ENCODE results near the gene DBN1. TPM values are rescaled to one million over a fixed set of nuclear protein-coding genes. Genes with fewer than 3 reads are reported as not detected.
A peak's percentile ranks its signal among the peaks of the same experiment; 100 is the strongest.

Gene DBN1
- total and polyA plus RNA-seq, 4 experiments from 2014 or later, result 0.49 to 1.2 (median 0.99) TPM; not detected in 1

DNA sequence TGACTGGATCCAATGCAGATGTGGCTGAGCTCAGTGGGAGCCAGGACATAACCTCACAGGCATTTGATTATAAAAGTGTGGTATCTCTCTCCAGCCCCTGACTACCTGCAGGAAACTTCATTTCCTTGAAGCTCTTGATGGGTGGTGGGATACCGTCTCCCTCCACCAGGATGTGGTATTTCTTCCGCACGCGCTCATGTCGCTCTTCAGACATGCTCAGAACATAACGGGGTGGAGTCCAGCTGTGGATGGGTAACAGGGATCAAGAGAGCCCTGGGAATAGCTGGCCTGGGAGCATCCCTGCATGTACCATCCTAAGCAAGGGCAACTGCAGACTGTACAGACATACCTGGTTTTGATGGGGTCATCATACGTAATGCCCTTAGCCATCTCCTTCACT is 42.1 kb upstream of the DBN1 start:
- no peaks in the 10 kb centered on the region for H3K9me3 ChIP-seq (ENCODE audit: control insufficient read depth in 1 of 2, low read length in 2 of 2)
- H3K4me1 Mint-ChIP-seq, result peaks cover 28 to 50% (median 34%) of the 10 kb centered on the region in 4 donors
- H3K27me3 Mint-ChIP-seq, result no peaks in the 10 kb centered on the region
- peaks cover 27 to 52% of the 10 kb centered on the region in 2 donors for H3K36me3 Mint-ChIP-seq
- H3K9me3 Mint-ChIP-seq, result no peaks in the 10 kb centered on the region
- intact Hi-C loops (cut with micrococcal nuclease), result no loop called here
- no peak for DNase-seq
- peaks cover 29% of the 10 kb centered on the region for H3K4me1 ChIP-seq (ENCODE audit: insufficient read depth, low read length)
- H3K27me3 ChIP-seq (ENCODE audit: insufficient read depth, low read length), result no peaks in the 10 kb centered on the region
- peak overlapping the region; percentile 88 to 93 for H3K4me3 ChIP-seq (ENCODE audit: low read length in 2 of 2)
- ChIA-PET POLR2A (ENCODE audit: partially characterized antibody) (interaction anchor here (1.1 to 3.1 kb wide), 4 partner anchors 9 to 77 kb away, joined by 4 to 11 read pairs (median 8); partner anchors contain the start of gene PDLIM7), CTCF (ENCODE audit: partially characterized antibody) (interaction anchor here (1.1 to 2.1 kb wide), 5 partner anchors 14 to 206 kb away, joined by 3 to 13 read pairs (median 4); no protein-coding TSS in a partner anchor)
- peak overlapping the region; percentile 71 for H3K27ac ChIP-seq (ENCODE audit: low read depth, low read length)
- peaks cover 42% of the 10 kb centered on the region for H3K36me3 ChIP-seq (ENCODE audit: insufficient read depth, low read length)
- H3K4me3 Mint-ChIP-seq, result peak overlapping the region; percentile 93 to 100 (median 96)
- H3K27ac Mint-ChIP-seq, result peak overlapping the region in 5 of 7 donors; percentile 15 to 96 (median 72)

DNA sequence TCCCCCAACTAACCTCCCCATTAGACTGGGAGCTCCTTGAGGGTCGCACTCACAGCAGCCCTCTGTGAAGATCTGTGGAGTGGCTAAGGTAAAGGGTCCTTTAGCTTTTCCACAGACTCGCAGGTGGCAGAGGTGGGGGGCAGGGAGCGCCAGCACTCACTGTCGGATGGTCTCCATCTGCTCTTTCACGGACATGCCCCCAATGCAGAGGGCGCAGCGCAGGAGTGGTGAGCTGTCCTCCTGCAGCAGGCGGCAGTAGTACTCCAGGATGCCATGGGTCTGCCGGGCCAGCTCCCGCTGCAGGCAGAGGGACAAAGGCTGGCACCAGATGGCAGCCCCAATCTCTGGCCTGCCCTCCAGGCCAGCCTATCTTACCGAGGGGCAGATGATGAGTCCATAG is 41.1 kb upstream of the DBN1 start:
- POLR2A ChIA-PET (ENCODE audit: partially characterized antibody), result no interaction called here
- Mint-ChIP-seq H3K9me3 (no peaks in the 10 kb centered on the region), H3K4me3 (peak overlapping the region in 1 of 8 donors; percentile 68), H3K36me3 (peaks cover 24 to 45% of the 10 kb centered on the region in 2 donors), H3K27me3 (no peaks in the 10 kb centered on the region), H3K4me1 (peaks cover 23 to 39% (median 28%) of the 10 kb centered on the region in 4 donors), H3K27ac (peak overlapping the region in 1 of 7 donors; percentile 11)
- Histone ChIP-seq H3K4me3 (ENCODE audit: low read length in 2 of 2) (no peak overlapping the region), H3K27me3 (ENCODE audit: insufficient read depth, low read length) (no peaks in the 10 kb centered on the region), H3K4me1 (ENCODE audit: insufficient read depth, low read length) (peaks cover 26% of the 10 kb centered on the region), H3K36me3 (ENCODE audit: insufficient read depth, low read length) (peaks cover 42% of the 10 kb centered on the region), H3K9me3 (ENCODE audit: control insufficient read depth in 1 of 2, low read length in 2 of 2) (no peaks in the 10 kb centered on the region), H3K27ac (ENCODE audit: low read depth, low read length) (no peak overlapping the region)
- CTCF ChIA-PET (ENCODE audit: partially characterized antibody), result no interaction called here
- intact Hi-C loops (cut with micrococcal nuclease), result no loop called here
- DNase-seq, result no peak

DNA sequence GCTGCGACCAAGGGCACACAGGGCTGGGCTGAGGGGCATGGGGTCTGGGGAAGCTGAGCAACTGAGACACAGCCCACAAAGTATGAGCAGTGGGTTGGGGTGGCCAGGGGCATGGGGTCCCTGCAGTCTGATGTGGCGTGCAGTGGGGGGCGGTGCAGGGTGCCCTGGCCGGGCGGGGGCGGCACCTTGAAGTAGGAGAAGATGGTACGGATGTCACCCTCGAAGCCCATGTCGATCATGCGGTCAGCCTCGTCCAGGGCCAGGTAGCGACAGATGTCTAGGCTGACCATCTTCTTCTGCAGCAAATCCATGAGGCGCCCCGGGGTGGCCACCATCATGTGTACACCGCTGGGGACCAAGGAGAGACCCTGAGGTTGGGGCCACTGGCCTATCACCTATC is 40.1 kb upstream of the DBN1 start:
- Mint-ChIP-seq H3K27ac (peak overlapping the region in 1 of 7 donors; percentile 18), H3K36me3 (peaks cover 24 to 44% of the 10 kb centered on the region in 2 donors), H3K9me3 (no peaks in the 10 kb centered on the region), H3K27me3 (no peaks in the 10 kb centered on the region), H3K4me3 (no peak overlapping the region), H3K4me1 (peaks cover 19 to 32% (median 25%) of the 10 kb centered on the region in 4 donors)
- Histone ChIP-seq H3K27ac (ENCODE audit: low read depth, low read length) (no peak overlapping the region), H3K4me3 (ENCODE audit: low read length in 2 of 2) (no peak overlapping the region), H3K27me3 (ENCODE audit: insufficient read depth, low read length) (no peaks in the 10 kb centered on the region), H3K9me3 (ENCODE audit: control insufficient read depth in 1 of 2, low read length in 2 of 2) (no peaks in the 10 kb centered on the region), H3K36me3 (ENCODE audit: insufficient read depth, low read length) (peaks cover 42% of the 10 kb centered on the region), H3K4me1 (ENCODE audit: insufficient read depth, low read length) (peaks cover 17% of the 10 kb centered on the region)
- CTCF ChIA-PET (ENCODE audit: partially characterized antibody), result no interaction called here
- no peak for DNase-seq
- POLR2A ChIA-PET (ENCODE audit: partially characterized antibody), result no interaction called here
- intact Hi-C loops (cut with micrococcal nuclease), result no loop called here

DNA sequence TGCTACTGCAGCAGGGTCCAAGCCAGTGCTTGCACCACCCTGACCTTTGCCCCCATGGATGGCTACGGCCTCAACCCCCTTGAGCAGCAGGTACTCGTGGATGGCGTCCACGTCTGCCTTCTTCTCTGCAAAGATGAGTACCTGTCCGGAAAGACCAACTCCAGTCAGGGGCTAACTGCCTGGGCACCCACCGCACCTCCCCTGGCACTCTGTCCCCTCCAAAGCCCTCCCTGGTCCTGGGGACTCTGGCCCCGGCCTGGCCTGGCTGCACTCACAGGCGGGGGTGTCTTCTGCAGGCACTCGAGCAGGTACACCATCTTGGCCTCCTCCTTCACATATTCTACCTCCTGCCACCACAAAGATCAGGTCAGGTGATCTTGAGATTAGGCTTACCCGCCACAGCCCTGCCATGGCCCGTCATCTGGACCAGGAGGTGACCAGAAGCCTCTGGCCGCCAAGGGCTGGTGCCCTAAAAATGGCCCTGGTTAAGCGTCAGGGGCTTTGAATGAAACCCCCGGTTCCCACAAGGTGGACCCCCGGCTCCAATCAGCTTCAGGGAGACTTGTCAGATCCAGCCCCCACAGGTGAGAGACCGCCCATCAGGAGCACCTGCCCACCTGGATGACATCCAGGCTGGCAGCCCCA is 39.4 kb upstream of the DBN1 start:
- POLR2A ChIA-PET (ENCODE audit: partially characterized antibody), result no interaction called here
- Histone ChIP-seq H3K4me1 (ENCODE audit: insufficient read depth, low read length) (peaks cover 17% of the 10 kb centered on the region), H3K27me3 (ENCODE audit: insufficient read depth, low read length) (no peaks in the 10 kb centered on the region), H3K4me3 (ENCODE audit: low read length in 2 of 2) (no peak overlapping the region), H3K36me3 (ENCODE audit: insufficient read depth, low read length) (peaks cover 42% of the 10 kb centered on the region), H3K9me3 (ENCODE audit: control insufficient read depth in 1 of 2, low read length in 2 of 2) (no peaks in the 10 kb centered on the region), H3K27ac (ENCODE audit: low read depth, low read length) (no peak overlapping the region)
- Mint-ChIP-seq H3K27me3 (no peaks in the 10 kb centered on the region), H3K27ac (no peak overlapping the region), H3K36me3 (peaks cover 24 to 44% of the 10 kb centered on the region in 2 donors), H3K9me3 (no peaks in the 10 kb centered on the region), H3K4me1 (peaks cover 19 to 32% (median 25%) of the 10 kb centered on the region in 4 donors), H3K4me3 (no peak overlapping the region)
- no peak for DNase-seq
- intact Hi-C loops (cut with micrococcal nuclease), result no loop called here
- CTCF ChIA-PET (ENCODE audit: partially characterized antibody), result no interaction called here

DNA sequence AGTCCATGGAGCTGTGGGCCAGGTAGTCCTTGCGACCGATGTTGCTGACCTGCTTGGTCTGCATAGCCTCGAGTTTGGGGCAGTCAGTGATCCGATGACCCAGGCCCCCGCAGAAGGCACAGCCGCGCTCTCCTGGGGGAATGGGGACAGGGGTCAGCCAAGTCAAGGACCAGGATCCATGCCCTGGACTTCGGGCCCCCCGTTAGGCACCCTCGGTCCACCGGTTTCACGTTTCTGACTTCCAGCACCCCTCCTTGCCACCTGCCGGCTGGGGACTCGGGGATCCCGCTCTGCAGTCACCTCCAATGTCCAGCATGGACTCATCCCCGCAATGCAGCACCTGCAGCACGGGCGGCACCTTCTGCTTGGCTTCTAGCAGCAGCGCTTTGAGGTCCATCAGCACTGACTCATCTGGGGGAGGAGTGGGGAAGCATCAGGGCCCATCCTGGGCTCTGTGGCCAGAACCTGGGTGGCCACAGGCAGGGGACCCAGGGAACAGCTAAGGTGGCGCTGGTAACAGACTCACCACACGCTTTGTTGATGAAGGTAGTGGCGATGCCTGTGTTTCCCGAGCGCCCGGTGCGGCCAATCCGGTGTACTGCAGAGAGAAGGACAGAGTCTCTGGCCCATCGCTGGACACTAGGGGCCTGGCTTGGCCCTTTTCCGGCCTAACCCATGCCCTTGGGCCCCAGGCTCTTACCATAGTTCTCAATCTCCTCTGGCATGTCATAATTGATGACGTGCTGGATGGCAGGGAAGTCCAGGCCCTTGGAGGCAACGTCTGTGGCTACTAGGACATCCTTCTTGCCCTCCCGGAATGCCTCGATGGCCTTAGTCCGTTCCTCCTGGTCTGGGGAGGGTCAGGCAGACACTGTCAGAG is 38.6 kb upstream of the DBN1 start:
- intact Hi-C loops (cut with micrococcal nuclease), result no loop called here

DNA sequence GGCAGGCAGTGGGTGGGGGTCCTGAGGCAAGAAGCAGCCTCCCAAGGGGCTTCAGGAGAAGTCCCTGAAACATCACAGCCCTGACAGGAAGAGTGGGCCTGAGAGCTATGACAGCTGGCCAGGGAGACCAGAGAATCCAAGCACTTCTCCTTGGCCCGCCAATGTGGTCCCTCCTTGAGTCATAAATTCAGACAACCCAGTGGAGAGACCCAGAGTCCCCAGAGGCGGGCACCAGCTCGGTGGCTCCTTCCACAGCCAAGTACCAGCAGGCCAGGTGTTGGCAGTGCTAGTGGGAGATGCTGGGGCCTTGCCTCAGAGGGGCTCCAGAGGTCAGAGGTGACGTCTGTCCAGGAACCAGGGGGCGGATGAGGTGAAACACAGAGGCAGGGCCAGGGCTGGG is 37.7 kb upstream of the DBN1 start:
- Histone ChIP-seq H3K27ac (ENCODE audit: low read depth, low read length) (no peak overlapping the region), H3K36me3 (ENCODE audit: insufficient read depth, low read length) (peaks cover 42% of the 10 kb centered on the region), H3K4me1 (ENCODE audit: insufficient read depth, low read length) (peaks cover 16% of the 10 kb centered on the region), H3K4me3 (ENCODE audit: low read length in 2 of 2) (no peak overlapping the region), H3K9me3 (ENCODE audit: control insufficient read depth in 1 of 2, low read length in 2 of 2) (no peaks in the 10 kb centered on the region), H3K27me3 (ENCODE audit: insufficient read depth, low read length) (no peaks in the 10 kb centered on the region)
- no peak for DNase-seq
- intact Hi-C loops (cut with micrococcal nuclease), result no loop called here
- ChIA-PET CTCF (ENCODE audit: partially characterized antibody) (no interaction called here), POLR2A (ENCODE audit: partially characterized antibody) (no interaction called here)
- Mint-ChIP-seq H3K4me3 (no peak overlapping the region), H3K27me3 (no peaks in the 10 kb centered on the region), H3K27ac (no peak overlapping the region), H3K9me3 (no peaks in the 10 kb centered on the region), H3K4me1 (peaks cover 13 to 22% (median 16%) of the 10 kb centered on the region in 4 donors), H3K36me3 (peaks cover 20 to 37% of the 10 kb centered on the region in 2 donors)

More for the DNA sequence above, 38.6 kb upstream of the DBN1 start:
- H3K27me3 Mint-ChIP-seq, result no peaks in the 10 kb centered on the region
- H3K36me3 Mint-ChIP-seq, result peaks cover 24 to 43% of the 10 kb centered on the region in 2 donors
- ChIA-PET CTCF (ENCODE audit: partially characterized antibody) (no interaction called here), POLR2A (ENCODE audit: partially characterized antibody) (no interaction called here)
- H3K27ac ChIP-seq (ENCODE audit: low read depth, low read length), result no peak overlapping the region
- no peak overlapping the region for H3K4me3 ChIP-seq (ENCODE audit: low read length in 2 of 2)
- peaks cover 18 to 31% (median 22%) of the 10 kb centered on the region in 4 donors for H3K4me1 Mint-ChIP-seq
- DNase-seq, result no peak
- H3K36me3 ChIP-seq (ENCODE audit: insufficient read depth, low read length), result peaks cover 42% of the 10 kb centered on the region
- peaks cover 17% of the 10 kb centered on the region for H3K4me1 ChIP-seq (ENCODE audit: insufficient read depth, low read length)
- H3K27me3 ChIP-seq (ENCODE audit: insufficient read depth, low read length), result no peaks in the 10 kb centered on the region
- H3K9me3 Mint-ChIP-seq, result no peaks in the 10 kb centered on the region
- no peak overlapping the region for H3K4me3 Mint-ChIP-seq
- no peak overlapping the region for H3K27ac Mint-ChIP-seq
- no peaks in the 10 kb centered on the region for H3K9me3 ChIP-seq (ENCODE audit: control insufficient read depth in 1 of 2, low read length in 2 of 2)

DNA sequence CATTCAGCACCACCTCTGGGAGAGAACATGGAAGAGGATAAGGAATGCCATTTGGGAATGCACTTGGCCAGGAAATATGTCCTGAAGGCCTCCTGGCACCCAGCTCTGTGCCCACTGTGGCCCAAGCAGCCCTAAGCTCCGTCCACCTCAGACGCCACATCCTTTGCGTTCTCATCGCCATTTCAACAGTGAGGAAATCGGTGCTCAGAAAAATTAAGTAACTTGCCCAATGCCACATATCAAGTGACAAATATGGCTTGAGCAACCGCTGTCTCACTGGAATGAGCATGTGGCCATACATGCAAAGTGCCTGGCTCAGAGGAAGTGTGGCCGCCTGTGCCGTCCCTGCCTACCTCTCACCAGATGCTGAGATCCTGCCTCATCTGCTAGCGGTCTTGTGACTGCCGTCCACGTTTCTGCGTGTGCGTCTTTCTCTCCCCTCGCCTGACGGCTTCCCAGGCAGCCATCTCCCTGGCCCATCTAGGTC is 37.2 kb upstream of the DBN1 start:
- no peak overlapping the region for H3K27ac ChIP-seq (ENCODE audit: low read depth, low read length)
- H3K9me3 ChIP-seq (ENCODE audit: control insufficient read depth in 1 of 2, low read length in 2 of 2), result no peaks in the 10 kb centered on the region
- H3K27me3 ChIP-seq (ENCODE audit: insufficient read depth, low read length), result no peaks in the 10 kb centered on the region
- peak overlapping the region in 1 of 7 donors; percentile 47 for H3K27ac Mint-ChIP-seq
- peaks cover 20 to 36% of the 10 kb centered on the region in 2 donors for H3K36me3 Mint-ChIP-seq
- H3K9me3 Mint-ChIP-seq, result no peaks in the 10 kb centered on the region
- H3K36me3 ChIP-seq (ENCODE audit: insufficient read depth, low read length), result peaks cover 42% of the 10 kb centered on the region
- intact Hi-C loops (cut with micrococcal nuclease), result no loop called here
- H3K4me1 ChIP-seq (ENCODE audit: insufficient read depth, low read length), result peaks cover 10% of the 10 kb centered on the region
- H3K4me1 Mint-ChIP-seq, result peaks cover 8 to 17% (median 10%) of the 10 kb centered on the region in 4 donors
- H3K4me3 Mint-ChIP-seq, result no peak overlapping the region
- CTCF ChIA-PET (ENCODE audit: partially characterized antibody), result no interaction called here
- no peaks in the 10 kb centered on the region for H3K27me3 Mint-ChIP-seq
- H3K4me3 ChIP-seq (ENCODE audit: low read length in 2 of 2), result no peak overlapping the region
- DNase-seq, result no peak
- POLR2A ChIA-PET (ENCODE audit: partially characterized antibody), result no interaction called here
